Muscle layer of duodenum (tissue), 2 donors: ENCODE results near the gene ALDH9A1.
"Not testable (repeated sequence)": the region's sequence is repeated elsewhere in the genome, so short reads cannot be mapped to it uniquely, and the experiment has no call there.

ENCODE experiments used
- H3K27ac ChIP-seq: one replicate; pipeline ENCODE4 v1.7.0; 2013; ENCODE audit warnings: mild to moderate bottlenecking, low read length
- H3K27me3 ChIP-seq: one replicate; pipeline ENCODE4 v1.7.0; 2013; ENCODE audit warnings: low read depth, mild to moderate bottlenecking, control low read depth, low read length
- H3K36me3 ChIP-seq, 2 donors: one replicate each; pipeline ENCODE4 v1.7.0; 2013; ENCODE audit warnings: low read length in 2 of 2, control low read depth in 1 of 2, mild to moderate bottlenecking in 1 of 2; ENCODE audit not compliant: insufficient read depth in 2 of 2, control insufficient read depth in 1 of 2
- H3K4me1 ChIP-seq, 2 donors: one replicate each; pipeline ENCODE4 v1.7.0; 2013; ENCODE audit warnings: low read length in 2 of 2, mild to moderate bottlenecking in 2 of 2, control low read depth in 1 of 2, moderate library complexity in 1 of 2; ENCODE audit not compliant: insufficient read depth in 2 of 2, control insufficient read depth in 1 of 2
- H3K4me3 ChIP-seq, 2 donors: one replicate each; pipeline ENCODE4 v1.7.0; 2013; ENCODE audit warnings: low read length in 2 of 2, low read depth in 1 of 2, mild to moderate bottlenecking in 1 of 2
- H3K9me3 ChIP-seq, 2 donors: one replicate each; pipeline ENCODE4 v1.7.0; 2013; ENCODE audit warnings: low read length in 2 of 2, control low read depth in 1 of 2, mild to moderate bottlenecking in 1 of 2; ENCODE audit not compliant: control insufficient read depth in 1 of 2
- donor health status: healthy.

ALDH9A1 gene

DNA sequence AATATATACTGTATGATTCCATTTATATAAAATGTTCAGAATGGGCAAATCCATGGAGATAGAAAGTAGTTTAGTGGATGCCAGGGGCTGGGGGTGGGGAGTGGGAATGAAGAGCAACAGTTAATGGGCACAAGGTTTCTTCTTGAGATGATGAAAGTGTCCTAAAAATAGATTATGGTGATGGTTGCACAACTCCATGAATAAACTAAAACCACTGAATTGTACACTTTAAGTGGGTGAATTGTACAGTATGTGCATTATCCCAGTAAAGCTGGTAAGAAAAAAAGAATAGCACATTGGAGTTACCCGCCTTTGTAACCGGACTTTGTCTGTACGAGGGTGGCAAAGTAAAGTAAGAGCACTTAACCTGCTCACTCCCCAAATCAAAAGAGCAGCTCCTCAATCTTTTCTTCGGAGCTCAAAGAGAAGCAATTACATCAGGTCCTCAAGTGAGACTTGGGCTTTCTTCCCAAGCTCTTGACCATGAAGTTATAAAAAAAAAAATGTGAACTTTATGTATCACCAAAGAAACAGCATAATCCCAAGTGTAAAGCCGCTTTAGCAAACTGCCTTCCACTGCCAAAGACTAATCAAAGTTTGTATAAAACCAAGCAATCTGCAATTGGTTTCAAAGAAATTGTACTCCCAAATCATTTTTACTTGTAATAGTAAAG, 32.1 kb downstream of the ALDH9A1 start:
- no peaks in the 10 kb centered on the region for H3K27me3 ChIP-seq
- H3K36me3 ChIP-seq, result peaks cover 46 to 48% of the 10 kb centered on the region in 2 donors
- H3K9me3 ChIP-seq, result no peaks in the 10 kb centered on the region
- H3K4me3 ChIP-seq, result no peak overlapping the region
- no peaks in the 10 kb centered on the region for H3K4me1 ChIP-seq
- no peak overlapping the region for H3K27ac ChIP-seq

- H3K4me1 ChIP-seq, result no peaks in the 10 kb centered on the region
- H3K4me3 ChIP-seq, result no peak overlapping the region
- peaks cover 31 to 51% of the 10 kb centered on the region in 2 donors for H3K36me3 ChIP-seq
- no peak overlapping the region for H3K27ac ChIP-seq
- H3K9me3 ChIP-seq, result no peaks in the 10 kb centered on the region
- H3K27me3 ChIP-seq, result no peaks in the 10 kb centered on the region
Observed at GRCh38 chr1:165662186-165662585, 36.2 kb downstream of the ALDH9A1 start.

GRCh38 chr1:165661703-165662102, 36.7 kb downstream of the ALDH9A1 start:
- H3K27me3 ChIP-seq, result no peaks in the 10 kb centered on the region
- H3K36me3 ChIP-seq, result peaks cover 28 to 54% of the 10 kb centered on the region in 2 donors
- H3K4me3 ChIP-seq, result no peak overlapping the region
- no peak overlapping the region for H3K27ac ChIP-seq
- no peaks in the 10 kb centered on the region for H3K9me3 ChIP-seq
- H3K4me1 ChIP-seq, result no peaks in the 10 kb centered on the region

DNA sequence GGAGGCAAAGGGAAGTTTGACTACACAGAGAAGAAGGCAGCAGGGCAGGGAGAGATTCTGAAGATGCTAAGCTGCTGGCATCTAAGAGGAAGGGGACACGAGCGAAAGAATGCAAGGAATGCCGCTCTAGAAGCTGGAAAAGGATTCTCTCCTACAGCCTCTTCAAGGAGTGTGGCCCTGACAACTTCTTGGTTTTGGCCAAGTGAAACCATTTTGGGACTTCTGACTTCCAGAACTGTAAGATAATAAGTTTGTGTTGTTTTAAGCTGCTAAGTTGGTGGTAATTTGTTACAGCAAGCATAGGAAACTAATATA, 38.8 kb downstream of the ALDH9A1 start:
- Histone ChIP-seq H3K27ac (no peak overlapping the region), H3K36me3 (peaks cover 48 to 66% of the 10 kb centered on the region in 2 donors), H3K27me3 (no peaks in the 10 kb centered on the region), H3K4me3 (no peak overlapping the region), H3K9me3 (no peaks in the 10 kb centered on the region), H3K4me1 (no peaks in the 10 kb centered on the region)

DNA sequence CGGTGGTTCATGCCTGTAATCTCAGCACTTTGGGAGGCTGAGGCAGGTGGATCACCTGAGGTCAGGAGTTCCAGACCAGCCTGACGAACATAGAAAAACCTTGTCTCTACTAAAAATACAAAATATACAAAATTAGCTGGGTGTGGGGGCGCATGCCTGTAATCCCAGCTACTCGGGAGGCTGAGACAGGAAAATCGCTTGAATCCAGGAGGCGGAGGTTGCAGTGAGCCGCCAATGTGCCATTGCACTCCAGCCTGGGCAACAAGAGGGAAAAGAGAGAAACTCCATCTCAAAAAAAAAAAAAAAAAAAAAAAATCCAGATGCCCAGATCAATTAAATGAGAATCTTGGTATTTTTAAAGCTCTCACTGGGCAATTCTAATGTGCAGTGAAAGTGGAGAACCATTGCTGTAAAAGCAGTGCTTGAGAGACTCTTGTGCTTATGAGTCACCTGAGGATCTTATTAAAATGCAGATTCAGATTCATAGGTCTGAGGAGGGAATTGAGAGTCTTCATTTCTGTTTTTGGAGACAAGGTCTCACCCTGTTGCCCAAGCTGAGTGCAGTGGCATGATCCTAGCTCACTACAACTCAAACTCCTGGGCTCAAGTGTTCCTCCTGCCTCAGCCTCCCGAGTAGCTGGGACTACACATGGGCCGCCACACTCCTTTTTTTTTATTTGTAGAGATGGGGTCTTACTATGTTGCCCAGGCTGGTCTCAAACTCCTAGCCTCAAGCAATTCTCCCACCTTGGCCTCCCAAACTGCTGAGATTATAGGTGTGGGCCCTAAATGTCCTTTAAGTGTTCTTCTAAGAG, 39.4 kb downstream of the ALDH9A1 start:
- not testable (repeated sequence) for H3K4me1 ChIP-seq, H3K27ac ChIP-seq, H3K9me3 ChIP-seq, H3K27me3 ChIP-seq, H3K4me3 ChIP-seq
- peaks cover 45 to 66% of the 10 kb centered on the region in 2 donors for H3K36me3 ChIP-seq

GRCh38 chr1:165650981-165651625, 47.3 kb downstream of the ALDH9A1 start:
- Histone ChIP-seq H3K27me3 (no peaks in the 10 kb centered on the region), H3K36me3 (peaks cover 48 to 53% of the 10 kb centered on the region in 2 donors), H3K27ac (no peak overlapping the region), H3K4me3 (no peak overlapping the region), H3K9me3 (no peaks in the 10 kb centered on the region), H3K4me1 (peaks cover 0 to 17% of the 10 kb centered on the region in 2 donors)

GRCh38 chr1:165648919-165649572, 49.3 kb downstream of the ALDH9A1 start:
- H3K4me3 ChIP-seq, result no peak overlapping the region
- peaks cover 0 to 24% of the 10 kb centered on the region in 2 donors for H3K4me1 ChIP-seq
- no peak overlapping the region for H3K27ac ChIP-seq
- H3K36me3 ChIP-seq, result peaks cover 34 to 35% of the 10 kb centered on the region in 2 donors
- no peaks in the 10 kb centered on the region for H3K9me3 ChIP-seq
- H3K27me3 ChIP-seq, result no peaks in the 10 kb centered on the region

GRCh38 chr1:165647970-165648369, 50.4 kb downstream of the ALDH9A1 start:
- peaks cover 0 to 24% of the 10 kb centered on the region in 2 donors for H3K4me1 ChIP-seq
- H3K27me3 ChIP-seq, result no peaks in the 10 kb centered on the region
- no peak overlapping the region for H3K27ac ChIP-seq
- H3K9me3 ChIP-seq, result no peaks in the 10 kb centered on the region
- peaks cover 24 to 27% of the 10 kb centered on the region in 2 donors for H3K36me3 ChIP-seq
- no peak overlapping the region for H3K4me3 ChIP-seq

GRCh38 chr1:165647517-165647916, 50.8 kb downstream of the ALDH9A1 start:
- peaks cover 19 to 22% of the 10 kb centered on the region in 2 donors for H3K36me3 ChIP-seq
- no peaks in the 10 kb centered on the region for H3K9me3 ChIP-seq
- H3K4me1 ChIP-seq, result peaks cover 0 to 24% of the 10 kb centered on the region in 2 donors
- H3K27me3 ChIP-seq, result no peaks in the 10 kb centered on the region
- no peak overlapping the region for H3K4me3 ChIP-seq
- no peak overlapping the region for H3K27ac ChIP-seq

- Histone ChIP-seq H3K36me3 (peaks cover 8 to 14% of the 10 kb centered on the region in 2 donors), H3K4me1 (peaks cover 0 to 31% of the 10 kb centered on the region in 2 donors), H3K4me3 (no peak overlapping the region), H3K27ac (peak overlapping the region; percentile 74), H3K9me3 (no peaks in the 10 kb centered on the region), H3K27me3 (no peaks in the 10 kb centered on the region)
Observed at GRCh38 chr1:165645654-165646366, 52.6 kb downstream of the ALDH9A1 start.
